ENCODE data around the gene OSBPL10.

GRCh38 chr3:31999907-32000439 is 18.9 kb upstream of the OSBPL10 start:
- TF ChIP-seq, protein P1, sequence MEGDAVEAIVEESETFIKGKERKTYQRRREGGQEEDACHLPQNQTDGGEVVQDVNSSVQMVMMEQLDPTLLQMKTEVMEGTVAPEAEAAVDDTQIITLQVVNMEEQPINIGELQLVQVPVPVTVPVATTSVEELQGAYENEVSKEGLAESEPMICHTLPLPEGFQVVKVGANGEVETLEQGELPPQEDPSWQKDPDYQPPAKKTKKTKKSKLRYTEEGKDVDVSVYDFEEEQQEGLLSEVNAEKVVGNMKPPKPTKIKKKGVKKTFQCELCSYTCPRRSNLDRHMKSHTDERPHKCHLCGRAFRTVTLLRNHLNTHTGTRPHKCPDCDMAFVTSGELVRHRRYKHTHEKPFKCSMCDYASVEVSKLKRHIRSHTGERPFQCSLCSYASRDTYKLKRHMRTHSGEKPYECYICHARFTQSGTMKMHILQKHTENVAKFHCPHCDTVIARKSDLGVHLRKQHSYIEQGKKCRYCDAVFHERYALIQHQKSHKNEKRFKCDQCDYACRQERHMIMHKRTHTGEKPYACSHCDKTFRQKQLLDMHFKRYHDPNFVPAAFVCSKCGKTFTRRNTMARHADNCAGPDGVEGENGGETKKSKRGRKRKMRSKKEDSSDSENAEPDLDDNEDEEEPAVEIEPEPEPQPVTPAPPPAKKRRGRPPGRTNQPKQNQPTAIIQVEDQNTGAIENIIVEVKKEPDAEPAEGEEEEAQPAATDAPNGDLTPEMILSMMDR (conservative IDR thresholded peaks at IDR 0.05 in 1 of 2, IDR thresholded peaks at IDR 0.05 in 1 of 2; ENCODE audit: low read depth in 1 of 2, low read length in 2 of 2), result no peak
- TF ChIP-seq EZH2 (IDR thresholded peaks at IDR 0.05; ENCODE audit: low read length, missing control alignments), result no peak

All from fibroblast of lung (primary cell).